Fibroblast of lung (primary cell): ENCODE results near the gene GPRASP3. TPM values are rescaled to one million over a fixed set of nuclear protein-coding genes. Genes with fewer than 3 reads are reported as not detected.

Experiments used
- DNase-seq, 2 donors: peaks; one replicate each; pipeline versions ENCODE4 v3.0.0 to v3.0.0-alpha.2; 2010; ENCODE audit warnings: low read depth in 2 of 2
- H2AFZ ChIP-seq: 2 replicates; pipeline ENCODE4 v1.5.1; 2012; ENCODE audit warnings: low read length, control low read depth, inconsistent platforms
- H3K27ac ChIP-seq: 2 replicates; pipeline ENCODE4 v1.5.1; 2011; ENCODE audit warnings: low read length, control low read depth; ENCODE audit not compliant: insufficient read depth
- H3K27me3 ChIP-seq: 2 replicates; pipeline ENCODE4 v1.5.1; 2011; ENCODE audit warnings: mild to moderate bottlenecking, low read length; ENCODE audit not compliant: control insufficient read depth, insufficient read depth
- H3K36me3 ChIP-seq: 2 replicates; pipeline ENCODE4 v1.5.1; 2011; ENCODE audit warnings: low read length; ENCODE audit not compliant: control insufficient read depth, insufficient read depth
- H3K4me1 ChIP-seq: 2 replicates; pipeline ENCODE4 v1.5.1; 2011; ENCODE audit warnings: low read length; ENCODE audit not compliant: control insufficient read depth, insufficient read depth; ENCODE audit errors: extremely low read depth
- H3K4me2 ChIP-seq: 2 replicates; pipeline ENCODE4 v1.5.1; 2011; ENCODE audit warnings: low read length, control low read depth; ENCODE audit not compliant: insufficient read depth; ENCODE audit errors: extremely low read depth
- H3K4me3 ChIP-seq, 4 experiments: fragments of 200-600 bp in 1 of 4; sonication (generic) in 1 of 4; replicated peaks in 1 of 4; 2 replicates each; pipeline ENCODE4 v1.5.1; 2011 to 2016; ENCODE audit warnings: low read length in 4 of 4, low read depth in 3 of 4, mild to moderate bottlenecking in 3 of 4, control low read depth in 2 of 4, inconsistent platforms in 1 of 4, mixed read lengths in 1 of 4; ENCODE audit not compliant: insufficient read depth in 1 of 4; ENCODE audit errors: control extremely low read depth in 1 of 4
- H3K79me2 ChIP-seq: 2 replicates; pipeline ENCODE4 v1.5.1; 2012; ENCODE audit warnings: mild to moderate bottlenecking, low read length, inconsistent platforms; ENCODE audit not compliant: control insufficient read depth, insufficient read depth
- H3K9ac ChIP-seq: 2 replicates; pipeline ENCODE4 v1.5.1; 2011; ENCODE audit warnings: mild to moderate bottlenecking, low read length, control low read depth; ENCODE audit not compliant: insufficient read depth
- H3K9me3 ChIP-seq: 2 replicates; pipeline ENCODE4 v1.5.1; 2012; ENCODE audit warnings: low read depth, low read length; ENCODE audit not compliant: control insufficient read depth, insufficient read depth
- H4K20me1 ChIP-seq: 2 replicates; pipeline ENCODE4 v1.5.1; 2011; ENCODE audit warnings: low read length; ENCODE audit not compliant: control insufficient read depth, insufficient read depth; ENCODE audit errors: extremely low read depth
- CTCF ChIP-seq, 2 donors: IDR thresholded peaks in 1 of 2; conservative IDR thresholded peaks in 1 of 2; 1 replicate in 1 of 2; 2 replicates in 1 of 2; pipeline ENCODE4 v1.5.1; 2011 to 2012; ENCODE audit warnings: low read length in 2 of 2, control low read depth in 1 of 2, inconsistent platforms in 1 of 2, low read depth in 1 of 2, mild to moderate bottlenecking in 1 of 2
- EZH2 ChIP-seq: IDR thresholded peaks from 2 replicates; pipeline ENCODE4 v1.5.1; 2012; ENCODE audit warnings: low read length, control low read depth, mild to moderate bottlenecking; ENCODE audit errors: missing control alignments
- polyA plus RNA-seq, 2 donors: library from polyadenylated mRNA; depleted of rRNA in 1 of 2; stranded (reverse) in 1 of 2; unstranded in 1 of 2; fragments of >200 nt; gene quantifications; 2 replicates each; pipeline ENCODE4 v1.2.1, GENCODE V29; 2011 to 2012; ENCODE audit warnings: missing spikeins in 1 of 2
- total RNA-seq: library from RNA; depleted of rRNA; stranded (reverse); fragments of >200 nt; gene quantifications from 2 replicates; pipeline ENCODE4 v1.2.1, GENCODE V29; 2014

Gene GPRASP3
- total and polyA plus RNA-seq, 2 donors (not counting 1 experiment from before 2014, with no cell fraction given): 7.3 to 9.7 TPM

- Histone ChIP-seq H3K27ac (no peak overlapping the region), H4K20me1 (no peaks in the 10 kb centered on the region), H3K9ac (no peak overlapping the region), H3K27me3 (no peaks in the 10 kb centered on the region), H3K4me3 (no peak overlapping the region), H3K4me1 (no peaks in the 10 kb centered on the region), H3K36me3 (no peaks in the 10 kb centered on the region), H2AFZ (no peak overlapping the region), H3K9me3 (no peaks in the 10 kb centered on the region), H3K4me2 (no peak overlapping the region), H3K79me2 (no peaks in the 10 kb centered on the region)
- DNase-seq: peak; percentile 21 to 62
- TF ChIP-seq CTCF (conservative IDR thresholded peaks at IDR 0.05 in 1 of 2, IDR thresholded peaks at IDR 0.05 in 1 of 2; ENCODE audit: low read depth in 1 of 2, low read length in 2 of 2) (no peak), EZH2 (no peak)
Observed at GRCh38 chrX:102697494-102697893, 23.0 kb upstream of the GPRASP3 start.

- Histone ChIP-seq H3K4me1 (no peaks in the 10 kb centered on the region), H3K36me3 (no peaks in the 10 kb centered on the region), H3K4me2 (no peak overlapping the region), H3K79me2 (no peaks in the 10 kb centered on the region), H3K9me3 (no peaks in the 10 kb centered on the region), H4K20me1 (no peaks in the 10 kb centered on the region), H3K27ac (no peak overlapping the region), H2AFZ (no peak overlapping the region), H3K4me3 (no peak overlapping the region), H3K9ac (no peak overlapping the region), H3K27me3 (no peaks in the 10 kb centered on the region)
- DNase-seq: no peak
- TF ChIP-seq CTCF (conservative IDR thresholded peaks at IDR 0.05 in 1 of 2, IDR thresholded peaks at IDR 0.05 in 1 of 2; ENCODE audit: low read depth in 1 of 2, low read length in 2 of 2) (no peak), EZH2 (no peak)
Observed at GRCh38 chrX:102708900-102709299, 11.6 kb upstream of the GPRASP3 start.

GRCh38 chrX:102711872-102712215, 8.7 kb upstream of the GPRASP3 start:
- TF ChIP-seq CTCF (conservative IDR thresholded peaks at IDR 0.05 in 1 of 2, IDR thresholded peaks at IDR 0.05 in 1 of 2; ENCODE audit: low read depth in 1 of 2, low read length in 2 of 2) (no peak), EZH2 (no peak)
- peak overlapping the region; percentile 75 for H3K4me2 ChIP-seq
- H3K4me1 ChIP-seq: no peaks in the 10 kb centered on the region
- no peaks in the 10 kb centered on the region for H3K36me3 ChIP-seq
- peak overlapping the region; percentile 53 to 71 (median 66) for H3K4me3 ChIP-seq
- H4K20me1 ChIP-seq: no peaks in the 10 kb centered on the region
- no peaks in the 10 kb centered on the region for H3K79me2 ChIP-seq
- no peak overlapping the region for H3K9ac ChIP-seq
- DNase-seq: no peak
- no peaks in the 10 kb centered on the region for H3K27me3 ChIP-seq
- H2AFZ ChIP-seq: no peak overlapping the region
- H3K27ac ChIP-seq: no peak overlapping the region
- H3K9me3 ChIP-seq: no peaks in the 10 kb centered on the region
